WTC11 (cell line): Measurements from ENCODE around the gene PRSS57.

ENCODE experiments used
- CREB1 ChIP-seq: sonication (generic); formaldehyde crosslinking; IDR thresholded peaks from 2 replicates; pipeline ENCODE4 v1.8.0; 2023; ENCODE audit warnings: mild to moderate bottlenecking, missing genetic modification reagents
- IRF2 ChIP-seq: sonication (generic); formaldehyde crosslinking; IDR thresholded peaks from 2 replicates; pipeline ENCODE4 v1.8.0; 2022; ENCODE audit warnings: low read depth, missing genetic modification reagents, borderline replicate concordance
- JUN ChIP-seq: sonication (generic); formaldehyde crosslinking; IDR thresholded peaks from 2 replicates; pipeline ENCODE4 v1.8.0; 2023; ENCODE audit warnings: mild to moderate bottlenecking, missing genetic modification reagents
- NR2C2 ChIP-seq: sonication (generic); formaldehyde crosslinking; IDR thresholded peaks from 2 replicates; pipeline ENCODE4 v1.8.0; 2022; ENCODE audit warnings: mild to moderate bottlenecking, missing genetic modification reagents
- TF ChIP-seq, protein P1 (sequence below): sonication (generic); formaldehyde crosslinking; IDR thresholded peaks from 2 replicates; pipeline ENCODE4 v1.8.1; 2023; ENCODE audit warnings: mild to moderate bottlenecking, missing genetic modification reagents, moderate library complexity
- TF ChIP-seq, protein P2 (sequence below): sonication (generic); formaldehyde crosslinking; conservative IDR thresholded peaks from 2 replicates; pipeline ENCODE4 v1.8.1; 2023; ENCODE audit warnings: mild to moderate bottlenecking, low read depth, missing genetic modification reagents, moderate library complexity

DNA sequence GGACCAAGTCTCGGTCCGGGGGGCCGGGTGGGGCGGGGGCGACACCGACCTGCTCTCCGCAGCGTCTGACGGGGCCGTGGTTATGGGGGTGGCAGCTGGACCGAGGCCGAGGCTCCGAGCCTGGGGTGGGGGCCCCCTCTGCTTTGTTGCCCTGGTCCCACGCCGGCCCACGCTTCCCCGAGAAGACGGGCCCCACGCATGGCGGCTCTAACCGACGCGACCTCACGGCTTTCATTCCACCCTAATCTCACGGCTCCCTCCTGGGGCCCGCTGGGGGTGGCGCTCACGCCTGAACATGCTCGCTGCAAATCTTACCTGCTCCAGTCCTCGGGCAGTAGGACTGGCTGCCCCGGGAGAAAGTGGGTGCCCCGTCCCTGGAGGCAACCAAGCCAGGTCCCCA lies 40.9 kb upstream of the PRSS57 start:
- TF ChIP-seq JUN (no peak), NR2C2 (CRISPR knock-in tag) (no peak), CREB1 (CRISPR knock-in tag) (no peak), IRF2 (CRISPR knock-in tag) (no peak)
- TF ChIP-seq, protein P1, sequence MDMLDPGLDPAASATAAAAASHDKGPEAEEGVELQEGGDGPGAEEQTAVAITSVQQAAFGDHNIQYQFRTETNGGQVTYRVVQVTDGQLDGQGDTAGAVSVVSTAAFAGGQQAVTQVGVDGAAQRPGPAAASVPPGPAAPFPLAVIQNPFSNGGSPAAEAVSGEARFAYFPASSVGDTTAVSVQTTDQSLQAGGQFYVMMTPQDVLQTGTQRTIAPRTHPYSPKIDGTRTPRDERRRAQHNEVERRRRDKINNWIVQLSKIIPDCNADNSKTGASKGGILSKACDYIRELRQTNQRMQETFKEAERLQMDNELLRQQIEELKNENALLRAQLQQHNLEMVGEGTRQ = no peak
- TF ChIP-seq, protein P2, sequence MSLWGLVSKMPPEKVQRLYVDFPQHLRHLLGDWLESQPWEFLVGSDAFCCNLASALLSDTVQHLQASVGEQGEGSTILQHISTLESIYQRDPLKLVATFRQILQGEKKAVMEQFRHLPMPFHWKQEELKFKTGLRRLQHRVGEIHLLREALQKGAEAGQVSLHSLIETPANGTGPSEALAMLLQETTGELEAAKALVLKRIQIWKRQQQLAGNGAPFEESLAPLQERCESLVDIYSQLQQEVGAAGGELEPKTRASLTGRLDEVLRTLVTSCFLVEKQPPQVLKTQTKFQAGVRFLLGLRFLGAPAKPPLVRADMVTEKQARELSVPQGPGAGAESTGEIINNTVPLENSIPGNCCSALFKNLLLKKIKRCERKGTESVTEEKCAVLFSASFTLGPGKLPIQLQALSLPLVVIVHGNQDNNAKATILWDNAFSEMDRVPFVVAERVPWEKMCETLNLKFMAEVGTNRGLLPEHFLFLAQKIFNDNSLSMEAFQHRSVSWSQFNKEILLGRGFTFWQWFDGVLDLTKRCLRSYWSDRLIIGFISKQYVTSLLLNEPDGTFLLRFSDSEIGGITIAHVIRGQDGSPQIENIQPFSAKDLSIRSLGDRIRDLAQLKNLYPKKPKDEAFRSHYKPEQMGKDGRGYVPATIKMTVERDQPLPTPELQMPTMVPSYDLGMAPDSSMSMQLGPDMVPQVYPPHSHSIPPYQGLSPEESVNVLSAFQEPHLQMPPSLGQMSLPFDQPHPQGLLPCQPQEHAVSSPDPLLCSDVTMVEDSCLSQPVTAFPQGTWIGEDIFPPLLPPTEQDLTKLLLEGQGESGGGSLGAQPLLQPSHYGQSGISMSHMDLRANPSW (CRISPR knock-in tag) = no peak
